T-helper 22 cell (primary cell): ENCODE data around the gene MRPL21.

ENCODE experiments used
- DNase-seq: peaks from one replicate; pipeline ENCODE4 v3.0.0-alpha.2; 2020; ENCODE audit warnings: low read depth

MRPL21 gene

DNA sequence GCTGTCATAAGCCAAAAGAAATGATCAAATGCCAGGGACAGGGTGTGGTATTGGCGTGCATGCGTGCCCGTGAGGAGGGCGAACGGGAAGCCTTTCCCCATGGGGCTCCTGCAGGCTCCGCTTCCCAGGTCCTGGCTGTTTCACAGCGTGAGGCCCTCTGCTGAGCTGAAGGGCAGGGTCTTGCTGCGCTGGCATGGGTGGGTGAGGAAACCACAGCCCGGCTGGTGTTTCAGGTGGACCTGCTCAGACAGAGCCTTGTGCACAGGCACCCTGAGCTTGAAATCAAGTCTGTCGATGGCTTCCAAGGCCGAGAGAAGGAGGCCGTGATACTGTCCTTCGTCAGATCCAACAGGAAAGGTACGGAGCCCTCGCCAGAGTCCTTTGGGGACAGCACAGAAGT, 31.4 kb upstream of the MRPL21 start:
- no peak for DNase-seq

DNA sequence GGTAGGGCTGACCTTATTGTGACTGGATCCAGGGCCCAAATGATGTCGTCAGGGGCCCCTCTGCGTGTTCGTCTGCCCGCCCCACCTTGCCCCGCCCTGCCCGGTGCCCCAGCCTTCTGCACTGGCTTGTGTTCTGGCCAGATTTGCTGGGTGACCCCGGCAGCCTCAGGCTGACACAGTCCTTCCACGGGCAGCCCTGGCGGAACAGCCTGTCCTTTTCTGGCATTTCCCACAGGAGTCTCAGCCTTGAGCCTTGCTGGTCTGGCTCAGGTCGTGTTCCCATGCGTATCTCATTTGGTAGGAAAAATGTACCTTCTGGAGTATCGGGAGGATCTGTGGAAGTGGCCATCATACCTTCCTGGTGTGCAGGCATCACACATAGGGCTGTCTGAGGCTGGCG, 31.0 kb upstream of the MRPL21 start:
- DNase-seq, result no peak

DNA sequence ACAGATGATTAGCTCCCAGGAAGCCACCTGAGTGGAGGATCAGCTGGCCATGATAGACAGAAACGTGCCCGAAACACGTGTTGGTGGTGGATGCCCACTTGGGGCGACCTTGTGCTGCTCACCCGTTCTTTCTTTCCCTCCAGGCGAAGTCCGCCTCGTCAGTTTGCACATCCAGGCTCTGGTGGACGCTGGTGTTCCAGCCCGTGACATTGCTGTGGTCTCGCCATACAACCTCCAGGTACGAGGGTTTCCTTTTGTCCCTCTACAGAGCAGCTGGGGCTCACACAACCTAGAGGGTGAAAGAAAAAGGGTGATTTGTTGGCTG, 30.7 kb upstream of the MRPL21 start:
- no peak for DNase-seq

DNA sequence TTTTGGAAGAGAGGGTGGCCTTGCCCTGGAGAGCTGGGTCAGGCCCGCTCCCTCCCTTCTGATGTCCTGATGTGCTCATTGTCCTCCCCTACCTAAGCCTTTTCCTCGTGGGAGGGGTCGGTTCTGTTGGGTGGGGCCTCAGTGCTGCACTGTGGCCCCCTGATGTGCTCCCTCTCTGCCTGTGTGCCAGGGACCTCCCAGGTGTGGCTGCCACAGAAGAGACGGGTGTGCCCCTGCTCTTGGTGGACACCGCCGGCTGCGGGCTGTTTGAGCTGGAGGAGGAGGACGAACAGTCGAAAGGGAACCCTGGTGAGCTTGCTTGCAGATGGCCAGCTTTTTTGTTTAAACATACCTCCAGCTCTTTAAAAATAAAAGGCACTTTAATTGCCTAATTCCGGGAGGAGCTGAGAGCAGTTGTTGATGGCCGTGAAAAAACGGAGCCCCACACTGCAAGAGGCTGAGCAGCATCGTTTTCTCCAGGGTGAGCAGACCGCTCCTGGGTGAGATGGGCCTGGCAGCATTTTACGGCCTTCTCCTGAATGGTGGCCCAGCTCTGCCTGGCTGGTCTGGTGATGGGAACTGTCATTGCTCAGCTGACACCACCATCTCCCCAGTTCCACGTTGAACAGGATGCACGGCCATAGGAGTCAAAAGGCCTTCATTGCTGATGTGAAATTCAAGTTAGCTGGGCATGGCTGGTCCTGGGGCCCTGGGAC, 30.1 kb upstream of the MRPL21 start:
- no peak for DNase-seq

DNA sequence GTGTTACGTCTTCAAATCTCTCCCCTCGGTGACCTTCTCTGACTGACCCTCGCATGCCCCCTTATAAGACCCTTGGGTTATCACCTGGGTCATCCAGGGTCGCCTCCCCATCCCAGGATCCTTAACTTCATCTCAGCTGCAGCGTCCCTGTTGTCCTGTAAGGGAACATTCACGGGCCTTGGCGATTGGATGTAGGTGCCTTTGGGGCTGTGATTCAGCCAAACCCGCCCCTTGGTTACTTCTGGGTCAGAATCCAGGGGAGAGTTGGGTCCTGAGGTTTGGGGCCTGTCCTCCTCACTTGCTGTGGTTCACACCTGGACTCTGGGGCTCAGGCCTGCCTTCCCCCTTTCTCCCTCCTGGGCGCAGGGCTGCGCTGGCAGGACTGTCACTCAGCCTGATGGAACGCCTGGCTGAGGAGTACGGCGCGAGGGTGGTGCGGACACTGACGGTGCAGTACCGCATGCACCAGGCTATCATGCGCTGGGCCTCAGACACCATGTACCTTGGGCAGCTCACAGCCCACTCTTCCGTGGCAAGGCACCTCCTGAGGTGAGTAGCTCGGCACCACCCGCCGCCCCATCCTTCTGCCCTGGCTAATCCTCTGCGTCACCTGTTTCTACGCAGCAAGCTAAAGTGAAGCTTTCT, 29.4 kb upstream of the MRPL21 start:
- DNase-seq, result no peak

DNA sequence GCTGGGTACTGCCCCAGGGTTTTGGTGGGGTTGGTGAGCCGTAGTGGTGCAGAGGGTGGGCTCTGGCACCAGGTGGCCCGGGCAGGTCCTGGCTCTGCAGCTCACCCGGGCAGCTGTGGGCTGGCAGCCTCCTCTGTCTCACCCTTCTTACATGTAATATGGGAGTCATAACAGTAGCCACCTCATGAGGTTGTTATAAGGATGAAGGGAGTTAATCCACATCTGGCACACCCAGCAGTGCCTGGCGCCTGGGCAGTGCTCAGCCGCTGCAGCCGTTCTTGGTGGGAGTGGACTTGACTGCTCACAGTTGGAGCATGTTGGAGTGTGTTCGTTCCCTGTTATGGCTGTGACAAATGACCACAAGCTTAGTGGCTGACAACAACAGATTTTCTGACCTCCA, 28.7 kb upstream of the MRPL21 start:
- no peak for DNase-seq

DNA sequence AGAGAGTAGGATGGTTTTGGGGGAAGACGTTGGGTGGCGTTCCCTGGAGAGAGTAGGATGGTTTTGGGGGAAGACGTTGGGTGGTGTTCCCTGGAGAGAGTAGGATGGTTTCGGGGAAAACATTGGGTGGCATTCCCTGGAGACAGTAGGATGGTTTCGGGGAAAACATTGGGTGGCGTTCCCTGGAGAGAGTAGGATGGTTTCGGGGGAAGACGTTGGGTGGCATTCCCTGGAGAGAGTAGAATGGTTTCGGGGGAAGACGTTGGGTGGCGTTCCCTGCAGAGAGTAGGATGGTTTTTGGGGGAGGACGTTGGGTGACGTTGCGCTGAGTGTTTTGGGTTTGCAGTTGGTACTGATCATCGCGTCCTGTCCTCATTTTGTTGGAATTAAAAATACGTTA, 28.3 kb upstream of the MRPL21 start:
- DNase-seq, result no peak

DNA sequence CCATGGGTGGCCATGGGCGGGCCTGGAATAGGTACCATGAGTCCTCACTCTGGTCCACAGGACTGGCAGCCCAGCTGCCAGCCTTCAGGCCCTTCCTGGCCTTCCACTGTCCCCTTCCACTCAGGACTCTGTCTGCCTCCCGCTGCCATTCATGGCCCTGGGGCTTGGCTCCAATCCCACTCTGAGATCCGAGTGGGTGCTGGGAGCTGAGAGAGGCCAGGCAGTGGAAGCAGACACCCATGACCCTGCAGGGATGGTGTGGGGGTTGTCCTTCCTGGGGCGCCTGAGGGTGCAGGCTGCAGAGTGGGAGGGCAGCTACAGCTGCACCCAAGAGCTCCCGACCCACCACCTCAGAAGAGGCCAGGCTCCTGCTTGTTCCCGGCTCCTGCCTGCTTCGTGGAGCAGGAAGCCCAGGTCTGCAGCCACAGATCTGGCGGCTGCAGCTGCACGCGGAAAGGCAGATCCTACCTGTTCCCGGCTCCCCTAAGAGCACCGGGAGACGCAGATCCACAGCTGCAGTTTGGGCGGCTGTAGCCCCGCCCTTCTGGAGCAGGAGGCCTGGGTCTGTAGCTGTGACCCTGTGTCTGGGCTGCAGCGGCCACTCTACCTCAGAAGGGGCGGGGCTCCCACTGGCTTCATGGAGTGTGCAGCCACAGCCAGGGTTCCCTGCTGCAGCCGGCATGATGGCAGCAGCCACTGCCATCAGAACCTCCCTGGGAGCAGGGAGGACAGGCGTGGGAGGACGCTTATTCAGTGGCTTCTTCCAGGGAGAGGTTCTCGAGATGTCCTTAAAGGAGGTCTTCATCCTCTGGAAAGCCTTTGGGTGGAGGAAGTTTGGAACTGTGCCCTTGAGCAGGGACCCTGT, 27.6 kb upstream of the MRPL21 start:
- no peak for DNase-seq

DNA sequence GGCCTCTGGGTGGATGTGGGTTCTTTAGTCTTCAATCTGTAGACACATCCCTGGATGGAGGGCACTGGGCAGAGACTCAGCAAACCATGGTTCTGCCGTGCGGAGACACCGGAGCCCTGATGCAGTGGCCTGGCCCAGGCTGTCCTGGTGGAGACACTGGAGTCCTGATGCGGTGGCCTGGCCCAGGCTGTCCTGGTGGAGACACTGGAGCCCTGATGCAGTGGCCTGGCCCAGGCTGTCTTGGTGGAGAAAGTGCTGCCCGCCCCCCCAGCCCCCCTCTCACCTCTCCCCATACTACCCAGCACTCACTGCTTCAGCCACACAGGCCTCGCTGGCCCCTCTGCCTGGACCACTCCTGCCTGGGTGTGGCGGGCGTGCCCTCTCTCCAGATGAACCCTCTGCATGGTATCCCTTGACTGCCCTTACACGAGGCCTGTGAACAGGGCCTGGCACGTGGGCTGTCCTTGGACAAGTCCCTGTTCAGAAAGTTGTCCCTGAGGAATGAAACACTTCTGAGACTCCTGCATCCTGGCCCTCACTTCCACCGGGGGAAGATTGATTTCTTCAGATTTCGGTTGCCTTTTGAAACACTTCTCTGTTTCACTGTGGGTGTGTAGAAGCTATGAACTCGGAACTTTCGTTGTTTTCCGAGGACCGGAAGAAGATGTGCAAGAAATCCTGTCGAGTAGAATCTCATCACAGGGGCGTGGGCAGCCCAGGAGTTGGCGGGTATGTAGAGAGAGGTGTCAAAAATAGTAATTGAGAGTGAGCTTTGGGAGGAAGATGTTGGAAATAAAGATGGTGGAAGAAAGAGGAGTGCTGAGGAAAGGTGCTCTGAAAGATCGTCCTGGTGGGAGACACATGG, 26.3 kb upstream of the MRPL21 start:
- no peak for DNase-seq

DNA sequence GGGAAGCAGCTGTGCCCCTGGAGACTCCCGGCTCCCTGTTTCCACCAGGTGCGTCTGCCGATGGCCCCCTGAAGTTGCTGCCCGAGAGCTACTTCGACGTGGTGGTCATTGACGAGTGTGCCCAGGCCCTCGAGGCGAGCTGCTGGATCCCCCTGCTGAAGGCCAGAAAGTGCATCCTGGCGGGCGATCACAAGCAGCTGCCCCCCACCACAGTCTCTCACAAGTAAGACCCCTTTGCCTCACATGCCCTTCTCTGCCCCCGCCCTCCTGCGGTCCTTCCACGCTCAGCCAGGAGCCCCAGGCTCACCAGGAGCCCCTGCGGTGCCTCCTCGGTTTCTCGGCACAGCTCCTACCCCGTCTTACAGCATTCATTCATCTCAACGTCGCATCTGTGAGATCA, 25.5 kb upstream of the MRPL21 start:
- no peak for DNase-seq

DNA sequence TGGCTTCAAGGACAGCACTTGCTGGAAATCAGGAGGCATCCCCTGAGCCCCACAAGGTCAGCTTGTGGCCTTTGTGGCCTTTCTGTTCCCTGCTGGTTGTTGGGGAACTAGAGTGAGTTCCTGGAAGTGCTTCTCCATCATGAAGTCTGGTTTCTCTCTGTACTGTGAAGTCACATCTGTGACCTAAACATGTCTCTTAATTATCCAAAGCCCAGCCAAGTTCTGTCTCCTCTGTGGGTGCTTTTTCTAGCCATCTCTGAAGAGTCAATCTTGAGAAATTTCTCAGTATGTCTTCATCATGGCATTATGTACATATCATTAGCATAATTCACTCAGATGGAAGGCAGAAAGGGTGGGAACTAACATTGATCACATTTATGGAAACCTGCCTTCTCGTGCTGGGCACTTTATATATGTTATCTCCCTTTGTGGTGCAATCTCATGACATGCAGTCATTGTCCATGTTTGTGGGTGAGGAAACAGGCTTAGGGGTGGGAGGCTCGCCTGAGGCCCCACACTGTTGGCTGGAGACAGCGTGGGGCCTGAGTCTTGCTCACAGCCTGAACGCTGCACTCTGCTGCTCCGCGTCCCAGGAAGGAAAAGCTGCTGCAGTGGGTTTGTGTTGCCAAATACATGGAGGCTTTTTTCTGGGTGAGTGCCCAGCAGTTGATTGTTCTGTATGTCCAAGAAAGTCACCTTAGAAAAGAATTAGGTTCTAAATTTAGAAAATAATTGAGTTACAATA, 24.7 kb upstream of the MRPL21 start:
- DNase-seq, result no peak

DNA sequence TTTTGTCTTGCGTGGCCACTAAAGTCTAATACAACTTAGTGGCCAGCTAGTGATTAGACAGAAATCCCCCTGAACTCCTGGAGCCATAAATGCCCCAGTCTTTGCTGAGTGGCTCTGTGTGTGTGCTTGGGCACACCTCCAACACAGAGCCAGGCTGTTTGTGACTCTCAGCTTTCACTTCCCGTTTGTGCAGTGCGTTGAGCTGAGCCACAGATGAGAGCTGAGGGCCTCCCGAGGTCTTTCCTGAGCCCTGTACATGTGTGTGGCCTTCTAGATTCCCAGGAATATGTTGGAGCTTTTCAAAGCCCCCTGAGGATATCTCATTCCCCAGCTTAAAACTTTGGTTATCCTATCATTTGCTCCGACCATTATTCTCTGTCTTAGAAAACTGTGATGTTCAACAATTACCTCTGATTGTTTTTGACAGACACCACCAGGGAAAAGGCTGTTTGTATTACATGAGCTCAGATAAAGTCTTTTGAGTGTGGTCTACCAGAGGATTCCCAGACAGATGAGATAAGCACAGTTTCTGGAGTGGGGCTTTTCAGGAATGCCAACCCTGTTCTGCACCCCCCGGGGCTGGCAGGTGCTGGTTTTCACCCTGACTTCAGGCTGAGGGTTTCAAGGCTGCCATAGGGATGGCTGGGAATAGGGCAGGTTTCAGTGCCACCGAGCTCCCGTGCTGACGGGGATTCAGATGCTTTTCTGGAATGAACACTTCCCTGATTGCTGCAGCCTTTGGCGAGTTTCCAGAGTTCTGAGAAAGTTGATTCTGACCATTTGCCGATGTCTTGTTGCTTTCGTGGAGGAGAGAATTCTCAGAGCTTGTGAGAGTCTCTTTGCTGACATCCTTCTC, 23.9 kb upstream of the MRPL21 start:
- no peak for DNase-seq

DNA sequence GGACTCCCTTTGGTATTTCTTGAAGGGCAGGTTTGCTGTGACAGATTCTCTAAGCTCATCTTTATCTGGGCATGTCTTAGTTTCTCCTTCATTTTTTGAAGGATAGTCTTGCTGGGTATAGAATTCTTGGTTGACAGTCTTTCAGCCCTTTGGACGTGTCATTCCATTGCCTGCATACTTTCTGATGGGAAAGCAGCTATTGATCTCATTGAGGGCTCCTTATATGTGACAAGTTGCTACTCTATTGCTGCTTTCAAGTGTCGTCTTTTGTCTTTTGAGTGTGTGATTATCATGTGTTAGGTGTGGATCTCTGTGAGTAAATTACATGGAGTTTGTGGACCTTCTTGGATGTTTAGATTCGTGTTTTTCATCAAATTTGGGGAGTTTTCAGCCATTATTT, 22.0 kb upstream of the MRPL21 start:
- no peak for DNase-seq

DNA sequence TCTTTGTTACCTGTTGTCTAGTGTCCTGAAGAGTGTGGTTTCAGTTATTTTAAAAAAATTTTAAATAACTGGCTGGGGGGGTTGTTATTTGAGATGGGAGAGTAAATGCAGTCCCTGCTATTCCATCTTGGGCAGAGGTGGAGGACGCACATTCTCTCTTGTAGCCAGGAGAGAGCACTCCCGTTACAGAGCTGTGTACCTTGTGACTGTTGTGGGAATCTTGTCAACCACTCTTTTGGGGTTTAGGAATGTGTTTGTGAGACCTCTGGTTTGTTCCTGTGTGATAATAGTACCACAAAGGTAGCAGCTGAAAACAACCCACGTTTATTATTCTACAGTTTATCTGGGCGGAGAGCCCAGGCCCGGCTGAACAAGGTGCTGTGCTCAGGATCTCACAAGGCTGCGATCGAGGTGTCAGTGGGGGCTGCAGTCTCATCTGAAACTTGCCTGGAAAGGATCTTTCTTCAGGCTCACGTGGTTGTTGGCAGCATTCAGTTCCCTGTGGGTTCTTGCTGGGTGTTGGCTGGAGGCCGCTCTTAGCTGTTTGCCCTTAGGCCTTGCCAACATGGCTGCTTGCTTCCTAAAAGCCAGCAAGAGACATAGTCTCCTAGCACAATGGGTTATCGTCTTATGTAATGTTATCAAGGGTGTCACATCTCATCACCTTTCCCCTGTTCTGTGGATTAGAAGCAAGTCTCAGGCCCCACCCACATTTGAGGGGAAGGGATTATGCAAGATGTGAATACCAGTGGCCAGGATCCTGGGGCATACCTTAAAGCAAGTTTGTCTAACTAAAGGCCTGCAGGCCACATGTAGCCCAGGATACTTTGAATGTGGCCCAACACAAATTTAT, 20.7 kb upstream of the MRPL21 start:
- no peak for DNase-seq

DNA sequence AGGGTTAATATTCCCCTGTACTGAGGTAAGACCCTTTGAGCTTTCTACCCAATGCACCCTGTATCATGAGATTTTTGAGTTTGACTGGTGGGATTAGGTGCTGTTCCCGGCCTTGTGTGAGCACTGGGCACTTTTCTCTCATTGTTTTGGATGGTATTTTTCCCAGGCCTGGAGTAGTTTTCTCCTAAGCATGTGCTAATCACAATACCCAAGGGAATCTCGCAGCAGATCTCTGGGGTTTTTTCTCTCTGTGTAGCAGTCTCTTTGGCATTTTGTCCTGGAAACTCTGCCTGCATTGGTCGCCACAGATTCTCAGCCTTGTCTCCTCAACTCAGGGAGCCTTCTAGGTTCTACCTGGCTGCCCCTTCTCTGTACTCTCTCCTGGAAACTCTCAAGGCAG, 20.0 kb upstream of the MRPL21 start:
- DNase-seq, result no peak

DNA sequence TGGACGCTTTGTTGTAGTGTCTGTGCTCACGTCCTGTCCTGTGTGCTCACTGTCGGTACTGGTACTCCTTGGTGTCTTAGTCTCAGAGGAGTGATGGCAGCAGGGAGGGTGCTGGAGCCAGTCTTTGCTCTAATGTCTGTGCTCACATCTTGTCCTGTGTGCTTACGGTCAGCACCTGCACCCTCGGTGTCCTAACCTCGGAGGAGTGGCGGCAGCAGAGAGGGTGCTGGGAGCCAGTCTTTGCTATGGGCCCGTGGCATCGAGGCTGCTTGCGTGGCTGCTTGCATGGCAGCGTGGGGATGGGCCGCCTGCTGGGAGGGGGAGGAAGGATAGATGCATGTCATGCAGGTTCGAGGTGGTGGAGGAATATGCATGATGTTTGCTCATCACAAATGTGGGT, 12.8 kb upstream of the MRPL21 start:
- DNase-seq, result no peak

DNA sequence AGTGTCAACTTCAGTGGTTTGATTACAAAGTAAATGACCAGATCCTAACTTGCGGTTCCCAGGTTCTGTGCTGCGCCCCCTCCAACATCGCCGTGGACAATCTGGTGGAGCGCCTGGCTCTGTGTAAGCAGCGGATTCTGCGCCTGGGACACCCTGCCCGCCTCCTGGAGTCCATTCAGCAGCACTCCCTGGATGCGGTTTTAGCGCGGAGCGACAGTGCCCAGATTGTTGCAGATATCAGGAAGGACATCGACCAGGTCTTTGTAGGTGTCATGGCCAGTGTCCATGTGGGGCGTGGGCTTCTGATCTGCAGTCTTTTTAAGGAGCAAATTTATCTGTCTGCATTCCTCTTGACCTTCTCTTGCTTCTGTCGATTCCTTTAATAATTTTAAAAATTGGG, 11.1 kb upstream of the MRPL21 start:
- DNase-seq, result no peak

DNA sequence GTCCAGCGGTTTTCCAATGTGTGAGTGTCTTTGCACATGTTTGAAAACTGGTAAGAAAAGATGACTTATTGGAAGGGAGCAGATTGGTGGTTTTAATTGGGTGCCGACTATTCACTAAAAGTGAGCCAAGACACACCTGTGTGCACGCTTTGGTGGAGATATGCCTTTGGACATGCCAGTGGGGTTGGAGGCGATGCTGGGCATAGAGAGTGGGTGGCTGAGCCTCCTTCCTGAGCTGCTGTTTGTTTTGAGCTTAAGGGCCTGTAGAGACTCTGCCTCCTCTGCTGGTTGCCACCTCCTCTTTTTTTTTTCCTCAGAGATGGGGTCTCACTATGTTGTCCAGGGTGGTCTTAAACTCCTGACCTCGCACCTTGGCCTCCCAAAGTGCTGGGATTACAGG, 9.6 kb upstream of the MRPL21 start:
- DNase-seq, result no peak

DNA sequence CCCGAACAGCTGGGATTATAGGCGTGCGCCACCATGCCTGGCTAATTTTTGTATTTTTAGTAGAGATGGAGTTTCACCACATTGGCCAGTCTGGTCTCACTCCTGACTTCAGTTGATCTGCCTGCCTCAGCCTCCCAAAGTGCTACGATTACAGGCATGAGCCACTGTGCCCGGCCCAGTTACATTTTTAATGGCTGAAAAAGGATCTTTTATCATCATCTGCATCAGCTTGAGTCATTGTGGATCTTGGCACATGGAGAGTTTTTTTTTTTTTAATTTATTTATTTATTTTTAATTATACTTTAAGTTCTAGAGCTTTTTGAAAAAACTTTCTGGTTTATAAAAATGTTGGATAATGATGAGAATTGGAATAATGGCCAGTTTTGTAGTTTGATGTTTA, 8.6 kb upstream of the MRPL21 start:
- DNase-seq, result no peak

DNA sequence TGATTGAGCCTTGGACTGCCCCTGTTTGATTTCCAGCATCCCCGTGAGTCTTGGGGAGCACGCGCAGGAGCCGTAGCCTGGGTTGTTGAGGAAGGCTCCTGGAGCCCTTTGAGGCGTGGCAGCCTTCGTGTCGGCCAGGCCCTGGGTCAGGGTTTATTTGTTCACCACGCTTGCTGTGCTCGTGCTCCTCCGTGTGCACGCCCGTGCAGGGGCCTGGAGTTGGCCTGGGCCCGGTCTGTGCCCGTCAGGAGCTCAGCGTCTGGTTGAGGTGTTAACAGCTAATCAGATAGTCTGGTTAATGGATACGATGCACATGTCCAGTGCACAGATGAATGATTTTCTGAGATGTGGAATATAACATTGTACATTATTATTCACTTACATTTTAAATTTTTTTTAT, 8.1 kb upstream of the MRPL21 start:
- no peak for DNase-seq
